ENCODE data around the gene HERC6.
"Not testable (repeated sequence)": the region's sequence is repeated elsewhere in the genome, so short reads cannot be mapped to it uniquely, and the experiment has no call there.

The HERC6 gene

GRCh38 chr4:88447371-88448095, 68.9 kb downstream of the HERC6 start:
- Histone ChIP-seq H3K79me2 (ENCODE audit: insufficient read depth, low read length) (no peaks in the 10 kb centered on the region), H2AFZ (ENCODE audit: low read depth, low read length, severe bottlenecking) (no peak overlapping the region)
- TF ChIP-seq CTCF (IDR thresholded peaks at IDR 0.05; ENCODE audit: insufficient read depth, low read length, poor library complexity, severe bottlenecking) (no peak), EZH2phosphoT487 (conservative IDR thresholded peaks at IDR 0.05; ENCODE audit: low read length) (no peak)

GRCh38 chr4:88448211-88448765, 69.6 kb downstream of the HERC6 start:
- not testable (repeated sequence) for H3K4me3 ChIP-seq (ENCODE audit: insufficient read depth, low read length, poor library complexity, severe bottlenecking); H4K20me1 ChIP-seq (ENCODE audit: low read depth, low read length); H3K9ac ChIP-seq (ENCODE audit: low read length); H3K27ac ChIP-seq (ENCODE audit: low read depth, low read length); H3K9me3 ChIP-seq (ENCODE audit: insufficient read depth, low read length); H3K27me3 ChIP-seq (ENCODE audit: low read length); H3F3A ChIP-seq (ENCODE audit: insufficient read depth); H3K36me3 ChIP-seq (ENCODE audit: low read length); H3K79me2 ChIP-seq (ENCODE audit: insufficient read depth, low read length); H3K4me2 ChIP-seq (ENCODE audit: low read depth, low read length, poor library complexity, severe bottlenecking); H3K9me2 ChIP-seq (replicated peaks; ENCODE audit: insufficient read depth, low read length); H2AFZ ChIP-seq (ENCODE audit: low read depth, low read length, severe bottlenecking)

More at GRCh38 chr4:88447371-88448095, 68.9 kb downstream of the HERC6 start:
- Histone ChIP-seq H3F3A (ENCODE audit: insufficient read depth) (no peaks in the 10 kb centered on the region), H4K20me1 (ENCODE audit: low read depth, low read length) (no peaks in the 10 kb centered on the region), H3K27ac (ENCODE audit: low read depth, low read length) (no peak overlapping the region), H3K9me2 (replicated peaks; ENCODE audit: insufficient read depth, low read length) (no peaks in the 10 kb centered on the region), H3K9me3 (ENCODE audit: insufficient read depth, low read length) (no peaks in the 10 kb centered on the region), H3K4me3 (ENCODE audit: insufficient read depth, low read length, poor library complexity, severe bottlenecking) (no peak overlapping the region), H3K36me3 (ENCODE audit: low read length) (no peaks in the 10 kb centered on the region), H3K4me2 (ENCODE audit: low read depth, low read length, poor library complexity, severe bottlenecking) (no peak overlapping the region), H3K27me3 (ENCODE audit: low read length) (no peaks in the 10 kb centered on the region), H3K9ac (ENCODE audit: low read length) (no peak overlapping the region)

GRCh38 chr4:88448889-88449288, 70.2 kb downstream of the HERC6 start:
- no peaks in the 10 kb centered on the region for H3K79me2 ChIP-seq (ENCODE audit: insufficient read depth, low read length)
- H3K9ac ChIP-seq (ENCODE audit: low read length) = no peak overlapping the region
- H3K4me2 ChIP-seq (ENCODE audit: low read depth, low read length, poor library complexity, severe bottlenecking) = no peak overlapping the region
- H3K36me3 ChIP-seq (ENCODE audit: low read length) = no peaks in the 10 kb centered on the region
- no peaks in the 10 kb centered on the region for H4K20me1 ChIP-seq (ENCODE audit: low read depth, low read length)
- TF ChIP-seq CTCF (IDR thresholded peaks at IDR 0.05; ENCODE audit: insufficient read depth, low read length, poor library complexity, severe bottlenecking) (no peak), EZH2phosphoT487 (conservative IDR thresholded peaks at IDR 0.05; ENCODE audit: low read length) (no peak)
- no peak overlapping the region for H2AFZ ChIP-seq (ENCODE audit: low read depth, low read length, severe bottlenecking)
- no peak overlapping the region for H3K27ac ChIP-seq (ENCODE audit: low read depth, low read length)
- no peaks in the 10 kb centered on the region for H3K9me2 ChIP-seq (replicated peaks; ENCODE audit: insufficient read depth, low read length)
- H3K9me3 ChIP-seq (ENCODE audit: insufficient read depth, low read length) = no peaks in the 10 kb centered on the region
- no peaks in the 10 kb centered on the region for H3F3A ChIP-seq (ENCODE audit: insufficient read depth)
- no peaks in the 10 kb centered on the region for H3K27me3 ChIP-seq (ENCODE audit: low read length)
- H3K4me3 ChIP-seq (ENCODE audit: insufficient read depth, low read length, poor library complexity, severe bottlenecking) = no peak overlapping the region

GRCh38 chr4:88449290-88449689, 70.6 kb downstream of the HERC6 start:
- Histone ChIP-seq H3K9ac (ENCODE audit: low read length) (no peak overlapping the region), H2AFZ (ENCODE audit: low read depth, low read length, severe bottlenecking) (no peak overlapping the region), H3K9me3 (ENCODE audit: insufficient read depth, low read length) (no peaks in the 10 kb centered on the region), H3K9me2 (replicated peaks; ENCODE audit: insufficient read depth, low read length) (no peaks in the 10 kb centered on the region), H3K27ac (ENCODE audit: low read depth, low read length) (no peak overlapping the region), H3K79me2 (ENCODE audit: insufficient read depth, low read length) (no peaks in the 10 kb centered on the region), H3K27me3 (ENCODE audit: low read length) (no peaks in the 10 kb centered on the region), H3F3A (ENCODE audit: insufficient read depth) (no peaks in the 10 kb centered on the region), H3K36me3 (ENCODE audit: low read length) (no peaks in the 10 kb centered on the region), H4K20me1 (ENCODE audit: low read depth, low read length) (no peaks in the 10 kb centered on the region), H3K4me3 (ENCODE audit: insufficient read depth, low read length, poor library complexity, severe bottlenecking) (no peak overlapping the region), H3K4me2 (ENCODE audit: low read depth, low read length, poor library complexity, severe bottlenecking) (no peak overlapping the region)
- no peak for TF ChIP-seq EZH2phosphoT487 (conservative IDR thresholded peaks at IDR 0.05; ENCODE audit: low read length)
- no peak for TF ChIP-seq CTCF (IDR thresholded peaks at IDR 0.05; ENCODE audit: insufficient read depth, low read length, poor library complexity, severe bottlenecking)
